Naive thymus-derived CD8-positive, alpha-beta T cell (primary cell): ENCODE measurements around the gene WDFY3. TPM values are rescaled to one million over a fixed set of nuclear protein-coding genes. Genes with fewer than 3 reads are reported as not detected.

ENCODE experiments used
- ATAC-seq, 2 donors: fragments of 150-1000 bp; cut with Tn5 transposase in 1 of 2; sonication (Bioruptor Pico), chemical (Tn5 transposase) in 1 of 2; 1 replicate in 1 of 2; 2 replicates in 1 of 2; pipeline ENCODE4 v1.10.0; 2021; ENCODE audit warnings: mild to moderate bottlenecking in 2 of 2, moderate library complexity in 2 of 2
- POLR2A ChIA-PET: fragments of 350-600 bp; sonication (Branson Sonifier 250); formaldehyde crosslinking; loops from one replicate; lab custom pipeline; 2021; ENCODE audit warnings: antibody characterized with exemption; lab: Charles Lee
- DNase-seq, 10 donors: peaks; one replicate each; pipeline versions ENCODE4 v3.0.0 to v3.0.0-alpha.2; 2020 to 2022
- H3K27ac Mint-ChIP-seq, 10 donors: one replicate each; pipeline ENCODE4 v1.8.0; 2020 to 2022; ENCODE audit warnings: mild to moderate bottlenecking in 10 of 10, mixed read lengths in 10 of 10, moderate library complexity in 4 of 10, inconsistent platforms in 1 of 10
- H3K27me3 Mint-ChIP-seq, 5 donors: one replicate each; pipeline ENCODE4 v1.8.0; 2021 to 2022; ENCODE audit warnings: mixed read lengths in 5 of 5
- H3K36me3 Mint-ChIP-seq, 3 donors: one replicate each; pipeline ENCODE4 v1.8.0; 2020 to 2022; ENCODE audit warnings: mixed read lengths in 3 of 3, mild to moderate bottlenecking in 2 of 3, inconsistent platforms in 1 of 3
- H3K4me1 Mint-ChIP-seq, 4 donors: one replicate each; pipeline ENCODE4 v1.8.0; 2021 to 2022; ENCODE audit warnings: mixed read lengths in 4 of 4
- H3K4me3 Mint-ChIP-seq, 10 donors: one replicate each; pipeline ENCODE4 v1.8.0; 2020 to 2022; ENCODE audit warnings: mild to moderate bottlenecking in 10 of 10, mixed read lengths in 10 of 10, moderate library complexity in 6 of 10, inconsistent platforms in 1 of 10
- H3K9me3 Mint-ChIP-seq, 9 donors: one replicate each; pipeline ENCODE4 v1.8.0; 2020 to 2022; ENCODE audit warnings: mixed read lengths in 9 of 9, mild to moderate bottlenecking in 3 of 9, inconsistent platforms in 1 of 9, moderate library complexity in 1 of 9
- polyA plus RNA-seq, 3 donors: library from polyadenylated mRNA; unstranded; fragments of 300-500 nt; fragmentation: Illumina TruSeq; gene quantifications; one replicate each; pipeline ENCODE4 v1.2.3, GENCODE V29; 2021
- total RNA-seq, 8 experiments: library from RNA in 2 of 8; stranded (reverse) in 2 of 8; gene quantifications; one replicate each; pipeline ENCODE4 v1.2.3 and lab custom pipeline; 2021 to 2026

Gene WDFY3
- total and polyA plus RNA-seq, 5 experiments from 2014 or later, result 0.02 to 1.0 (median 0.70) TPM; not detected in 2

- no peaks in the 10 kb centered on the region for H3K4me1 Mint-ChIP-seq
These were observed 233.0 kb downstream of the WDFY3 start for GRCh38 chr4:84733343-84734033.

GRCh38 chr4:84730375-84730774 lies 236.1 kb downstream of the WDFY3 start:
- Mint-ChIP-seq H3K4me1 (peaks cover 0 to 2% (median under 1%) of the 10 kb centered on the region in 4 donors), H3K27ac (no peak overlapping the region), H3K4me3 (no peak overlapping the region), H3K9me3 (no peaks in the 10 kb centered on the region), H3K36me3 (no peaks in the 10 kb centered on the region), H3K27me3 (peaks cover 0 to 2% (median 0%) of the 10 kb centered on the region in 5 donors)
- POLR2A ChIA-PET, result no interaction called here
- ATAC-seq (no peak), DNase-seq (no peak)

More at GRCh38 chr4:84733343-84734033, 233.0 kb downstream of the WDFY3 start:
- Mint-ChIP-seq H3K27me3 (peaks cover 0 to 4% (median 0%) of the 10 kb centered on the region in 5 donors), H3K36me3 (no peaks in the 10 kb centered on the region), H3K9me3 (no peaks in the 10 kb centered on the region), H3K27ac (no peak overlapping the region), H3K4me3 (no peak overlapping the region)
- POLR2A ChIA-PET, result interaction anchor here (0.6 kb wide), 1 partner anchor 18 kb away, joined by 5 read pairs; no protein-coding TSS in a partner anchor
- no peak for DNase-seq
- ATAC-seq, result no peak

- H3K4me3 Mint-ChIP-seq, result no peak overlapping the region
- no peaks in the 10 kb centered on the region for H3K9me3 Mint-ChIP-seq
- DNase-seq (no peak), ATAC-seq (no peak)
- H3K4me1 Mint-ChIP-seq, result peaks cover 0 to 2% (median under 1%) of the 10 kb centered on the region in 4 donors
- POLR2A ChIA-PET, result no interaction called here
- H3K27me3 Mint-ChIP-seq, result no peaks in the 10 kb centered on the region
- no peak overlapping the region for H3K27ac Mint-ChIP-seq
- no peaks in the 10 kb centered on the region for H3K36me3 Mint-ChIP-seq
These were observed 239.0 kb downstream of the WDFY3 start for GRCh38 chr4:84727491-84727890.

GRCh38 chr4:84726356-84726755 lies 240.1 kb downstream of the WDFY3 start:
- Mint-ChIP-seq H3K27ac (no peak overlapping the region), H3K27me3 (no peaks in the 10 kb centered on the region), H3K4me3 (no peak overlapping the region), H3K36me3 (no peaks in the 10 kb centered on the region), H3K4me1 (peaks cover 0 to 2% (median under 1%) of the 10 kb centered on the region in 4 donors), H3K9me3 (no peaks in the 10 kb centered on the region)
- DNase-seq (no peak), ATAC-seq (no peak)
- POLR2A ChIA-PET, result no interaction called here

- no peak for DNase-seq
- POLR2A ChIA-PET, result no interaction called here
- H3K4me3 Mint-ChIP-seq, result no peak overlapping the region
These were observed 243.8 kb downstream of the WDFY3 start for GRCh38 chr4:84722720-84723119.

GRCh38 chr4:84719115-84719514 lies 247.4 kb downstream of the WDFY3 start:
- POLR2A ChIA-PET, result no interaction called here
- Mint-ChIP-seq H3K27ac (no peak overlapping the region), H3K27me3 (no peaks in the 10 kb centered on the region), H3K4me3 (no peak overlapping the region), H3K36me3 (no peaks in the 10 kb centered on the region), H3K4me1 (no peaks in the 10 kb centered on the region), H3K9me3 (no peaks in the 10 kb centered on the region)
- DNase-seq (no peak), ATAC-seq (no peak)

More at GRCh38 chr4:84722720-84723119, 243.8 kb downstream of the WDFY3 start:
- Mint-ChIP-seq H3K27ac (no peak overlapping the region), H3K27me3 (no peaks in the 10 kb centered on the region), H3K9me3 (no peaks in the 10 kb centered on the region), H3K4me1 (peaks cover 0 to 2% (median under 1%) of the 10 kb centered on the region in 4 donors), H3K36me3 (no peaks in the 10 kb centered on the region)
- no peak for ATAC-seq

GRCh38 chr4:84718699-84719098 lies 247.8 kb downstream of the WDFY3 start:
- Mint-ChIP-seq H3K36me3 (no peaks in the 10 kb centered on the region), H3K4me3 (no peak overlapping the region), H3K27ac (no peak overlapping the region), H3K4me1 (no peaks in the 10 kb centered on the region), H3K9me3 (no peaks in the 10 kb centered on the region), H3K27me3 (no peaks in the 10 kb centered on the region)
- no peak for ATAC-seq
- DNase-seq, result no peak
- POLR2A ChIA-PET, result no interaction called here

GRCh38 chr4:84710548-84710947 lies 255.9 kb downstream of the WDFY3 start:
- Mint-ChIP-seq H3K27ac (no peak overlapping the region), H3K36me3 (no peaks in the 10 kb centered on the region)
- POLR2A ChIA-PET, result no interaction called here

GRCh38 chr4:84708406-84709135 lies 257.9 kb downstream of the WDFY3 start:
- H3K36me3 Mint-ChIP-seq, result no peaks in the 10 kb centered on the region
- no peaks in the 10 kb centered on the region for H3K4me1 Mint-ChIP-seq
- H3K27me3 Mint-ChIP-seq, result peaks cover 0 to 11% (median 4%) of the 10 kb centered on the region in 5 donors
- ATAC-seq (no peak), DNase-seq (no peak)
- H3K4me3 Mint-ChIP-seq, result no peak overlapping the region
- no peaks in the 10 kb centered on the region for H3K9me3 Mint-ChIP-seq
- no peak overlapping the region for H3K27ac Mint-ChIP-seq
- POLR2A ChIA-PET, result no interaction called here

More at GRCh38 chr4:84710548-84710947, 255.9 kb downstream of the WDFY3 start:
- Mint-ChIP-seq H3K9me3 (no peaks in the 10 kb centered on the region), H3K27me3 (peaks cover 0 to 10% (median 3%) of the 10 kb centered on the region in 5 donors), H3K4me1 (no peaks in the 10 kb centered on the region), H3K4me3 (no peak overlapping the region)
- no peak for ATAC-seq
- no peak for DNase-seq

- Mint-ChIP-seq H3K4me1 (no peaks in the 10 kb centered on the region), H3K27ac (no peak overlapping the region), H3K27me3 (peaks cover 0 to 14% (median 5%) of the 10 kb centered on the region in 5 donors), H3K4me3 (no peak overlapping the region), H3K9me3 (no peaks in the 10 kb centered on the region), H3K36me3 (no peaks in the 10 kb centered on the region)
- ATAC-seq (no peak), DNase-seq (no peak)
- POLR2A ChIA-PET, result no interaction called here
These were observed 260.2 kb downstream of the WDFY3 start for GRCh38 chr4:84706286-84706685.

- DNase-seq (no peak), ATAC-seq (no peak)
- Mint-ChIP-seq H3K27me3 (peaks cover 0 to 6% (median 0%) of the 10 kb centered on the region in 5 donors), H3K36me3 (no peaks in the 10 kb centered on the region), H3K4me3 (no peak overlapping the region), H3K9me3 (no peaks in the 10 kb centered on the region), H3K4me1 (peaks cover 0 to 2% (median 0%) of the 10 kb centered on the region in 4 donors), H3K27ac (no peak overlapping the region)
- POLR2A ChIA-PET, result no interaction called here
These were observed 267.4 kb downstream of the WDFY3 start for GRCh38 chr4:84699001-84699671.

- H3K4me1 Mint-ChIP-seq, result peaks cover 0 to 2% (median 0%) of the 10 kb centered on the region in 4 donors
These were observed 268.8 kb downstream of the WDFY3 start for GRCh38 chr4:84697615-84698201.

More at GRCh38 chr4:84697615-84698201, 268.8 kb downstream of the WDFY3 start:
- no peak for ATAC-seq
- Mint-ChIP-seq H3K27me3 (peaks cover 0 to 1% (median 0%) of the 10 kb centered on the region in 5 donors), H3K4me3 (no peak overlapping the region), H3K9me3 (no peaks in the 10 kb centered on the region), H3K27ac (no peak overlapping the region), H3K36me3 (no peaks in the 10 kb centered on the region)
- POLR2A ChIA-PET, result no interaction called here
- no peak for DNase-seq
